ENCODE results near the gene NFIC.

The NFIC gene

GRCh38 chr19:3513229-3514140 is 147.1 kb downstream of the NFIC start:
- DNase-seq, result no peak

GRCh38 chr19:3514930-3515329 is 148.5 kb downstream of the NFIC start:
- DNase-seq, result no peak

DNA sequence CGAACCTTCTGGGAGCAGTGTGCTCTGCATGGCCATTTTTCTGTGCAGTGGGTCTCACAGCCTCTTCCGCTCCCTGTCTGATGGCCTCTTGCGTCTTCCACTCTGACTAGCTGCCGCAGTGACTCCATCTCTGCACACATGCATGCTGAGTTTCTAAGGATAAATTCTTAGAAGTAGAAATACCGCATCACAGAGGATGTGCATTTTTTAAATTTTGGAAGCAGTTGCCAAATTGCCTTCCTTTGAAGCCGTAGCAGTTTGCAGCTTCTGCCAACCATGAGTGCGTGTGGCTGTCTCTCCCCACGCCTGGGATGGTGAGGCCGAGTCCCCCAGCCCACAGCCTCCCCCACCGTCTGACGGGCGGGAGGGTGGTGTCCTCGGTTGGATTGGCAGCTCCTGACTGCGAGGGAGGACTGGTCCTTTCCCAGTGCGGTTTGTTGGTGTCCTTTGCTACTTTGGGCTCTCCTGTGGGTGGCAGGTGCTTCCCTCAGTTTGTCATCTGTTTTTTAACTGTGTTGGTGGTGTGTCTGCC is 149.6 kb downstream of the NFIC start:
- DNase-seq, result no peak

DNA sequence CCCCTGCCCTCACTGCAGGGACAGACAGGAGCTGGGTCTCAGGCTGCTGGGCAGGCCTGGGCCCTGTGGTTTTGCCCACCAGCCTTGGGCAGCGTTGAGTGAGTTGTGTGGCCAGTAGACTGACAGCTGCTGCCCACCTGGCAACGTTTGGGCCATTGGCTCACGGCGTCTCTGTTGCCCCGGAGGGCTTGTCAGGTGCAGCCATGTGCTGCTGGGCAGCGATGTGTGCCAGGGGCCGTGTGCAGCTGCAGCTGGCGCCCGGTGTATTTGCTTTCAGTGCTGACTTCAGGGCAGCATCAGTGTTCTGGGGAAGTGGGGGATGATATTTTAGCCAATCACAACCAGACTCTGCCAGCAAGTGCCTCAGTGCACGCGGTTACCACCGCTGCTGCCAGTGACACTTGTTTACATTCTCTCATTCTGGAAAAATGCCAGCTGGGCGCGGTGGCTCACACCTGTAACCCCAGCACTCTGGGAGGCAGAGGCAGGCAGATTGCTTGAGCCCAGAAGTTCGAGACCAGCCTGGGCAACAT is 150.4 kb downstream of the NFIC start:
- no peak for DNase-seq

GRCh38 chr19:3517638-3518037 is 151.3 kb downstream of the NFIC start:
- DNase-seq, result no peak

- no peak for DNase-seq
These were observed 151.9 kb downstream of the NFIC start for GRCh38 chr19:3518255-3518654.

DNA sequence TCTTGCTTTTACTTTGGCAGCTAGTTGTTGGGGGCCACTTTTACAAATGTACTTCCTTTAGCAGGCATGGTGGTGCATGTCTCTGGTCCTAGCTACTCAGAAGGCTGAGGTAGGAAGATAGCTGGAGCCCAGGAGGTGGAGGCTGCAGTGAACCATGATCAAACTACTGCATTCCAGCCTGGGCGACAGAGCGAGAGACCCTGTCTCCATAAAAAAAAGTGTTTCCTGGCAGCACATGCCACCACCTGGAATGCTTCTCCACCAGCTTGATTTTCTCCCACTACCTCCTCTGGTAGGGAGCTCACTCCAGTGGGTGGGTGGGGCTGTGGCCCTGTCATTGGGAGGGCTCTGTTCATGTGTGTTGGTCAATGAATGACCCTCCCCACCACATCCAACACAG is 152.3 kb downstream of the NFIC start:
- DNase-seq, result no peak

All from activated naive CD4-positive, alpha-beta T cell treated with Interleukin-2 at 50 U/mL for 16 hours (primary cell).